NCI-H2107 treated with DMSO at 0.1 percent for 48 hours (cell line): ENCODE data around the gene GXYLT1.
"Not testable (repeated sequence)": the region's sequence is repeated elsewhere in the genome, so short reads cannot be mapped to it uniquely, and the experiment has no call there.

ENCODE experiments used
- DNase-seq: peaks from one replicate; lab custom pipeline; 2025; ENCODE audit not compliant: unreplicated experiment; lab: John Stamatoyannopoulos, UW

Gene GXYLT1

GRCh38 chr12:42099433-42099832, 45.2 kb downstream of the GXYLT1 start:
- no peak for DNase-seq

- no peak for DNase-seq
These were observed 46.7 kb downstream of the GXYLT1 start for GRCh38 chr12:42097971-42098370.

DNA sequence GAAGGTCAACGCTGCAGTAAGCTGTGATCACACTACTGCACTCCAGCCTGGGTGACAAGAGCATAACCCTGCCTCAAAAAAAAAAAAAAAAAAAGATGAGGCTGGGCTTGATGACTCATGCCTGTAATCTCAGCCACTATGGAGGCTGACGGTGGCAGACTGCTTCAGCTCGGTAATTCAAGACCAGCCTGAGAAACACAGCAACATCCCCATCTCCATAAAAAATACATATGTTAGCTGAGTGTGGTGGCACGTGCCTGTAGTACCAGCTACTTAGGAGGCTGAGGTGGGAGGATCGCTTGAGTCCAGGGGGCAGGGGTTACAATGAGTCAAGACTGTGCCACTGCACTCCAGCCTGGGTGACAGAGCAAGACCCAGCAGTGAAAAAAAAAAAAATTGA, 50.4 kb downstream of the GXYLT1 start:
- DNase-seq, result no peak

DNA sequence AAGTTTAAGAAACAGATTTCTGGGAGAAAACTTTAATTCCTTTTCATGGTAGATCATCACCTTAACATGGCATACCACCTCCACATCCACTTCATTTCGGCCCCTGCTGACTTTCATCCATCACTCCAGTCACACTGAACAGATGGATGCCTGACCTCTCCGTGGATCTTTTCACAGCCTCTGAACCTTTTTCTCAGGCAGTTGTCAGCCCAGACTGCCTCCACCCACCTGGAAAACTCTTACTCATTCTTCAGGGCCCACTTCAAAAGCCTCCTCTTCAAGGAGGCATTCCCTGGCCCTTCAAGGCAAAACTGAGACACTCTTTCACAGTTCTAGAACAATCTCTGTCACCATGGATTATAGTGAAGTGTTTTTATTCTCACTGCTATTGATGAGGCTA, 52.9 kb downstream of the GXYLT1 start:
- no peak for DNase-seq

DNA sequence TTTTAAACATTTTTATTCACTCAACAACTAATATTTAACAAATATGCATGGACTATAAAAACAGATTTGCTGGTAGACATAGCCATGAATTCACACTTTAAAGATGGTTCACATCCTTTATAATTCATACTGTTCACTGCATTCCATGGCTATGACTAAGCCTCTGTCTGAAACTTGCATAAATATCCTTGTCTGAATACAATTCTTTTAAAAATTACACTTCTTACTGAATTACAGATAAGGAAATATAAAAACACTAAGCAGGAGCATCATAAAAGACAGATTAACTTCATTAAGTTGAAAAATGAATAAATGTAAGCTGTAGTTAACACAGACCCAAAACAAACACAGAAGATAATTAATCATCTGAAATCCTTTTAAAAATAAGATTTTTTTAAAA, 53.8 kb downstream of the GXYLT1 start:
- DNase-seq, result no peak

- no peak for DNase-seq
These were observed 58.6 kb downstream of the GXYLT1 start for GRCh38 chr12:42086031-42086430.

DNA sequence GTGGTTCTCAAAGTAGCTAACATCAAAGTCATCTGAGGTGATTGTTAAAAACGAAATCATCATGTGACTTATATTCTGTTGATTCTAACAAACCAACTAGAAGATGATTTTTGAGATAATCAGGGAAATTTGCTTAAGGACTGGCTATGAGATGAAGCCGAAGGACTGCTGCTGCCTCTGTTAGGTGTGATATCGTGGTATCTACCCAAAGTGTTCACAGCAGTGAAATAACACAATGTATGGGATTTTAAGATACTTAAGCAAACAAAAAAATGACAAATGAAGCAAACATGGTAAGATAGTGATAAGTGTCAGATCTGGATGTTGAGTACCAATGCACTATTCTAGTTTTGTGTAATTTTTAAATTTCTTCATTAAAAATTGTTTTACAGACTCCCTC, 59.1 kb downstream of the GXYLT1 start:
- no peak for DNase-seq

GRCh38 chr12:42084522-42084921, 60.2 kb downstream of the GXYLT1 start:
- no peak for DNase-seq

GRCh38 chr12:42076976-42077375, 67.7 kb downstream of the GXYLT1 start:
- DNase-seq, result no peak

GRCh38 chr12:42070036-42070435, 74.6 kb downstream of the GXYLT1 start:
- DNase-seq, result no peak

GRCh38 chr12:42059127-42059526, 85.5 kb downstream of the GXYLT1 start:
- DNase-seq, result no peak

- no peak for DNase-seq
These were observed 88.5 kb downstream of the GXYLT1 start for GRCh38 chr12:42056130-42056529.

- no peak for DNase-seq
These were observed 91.2 kb downstream of the GXYLT1 start for GRCh38 chr12:42053456-42053855.

DNA sequence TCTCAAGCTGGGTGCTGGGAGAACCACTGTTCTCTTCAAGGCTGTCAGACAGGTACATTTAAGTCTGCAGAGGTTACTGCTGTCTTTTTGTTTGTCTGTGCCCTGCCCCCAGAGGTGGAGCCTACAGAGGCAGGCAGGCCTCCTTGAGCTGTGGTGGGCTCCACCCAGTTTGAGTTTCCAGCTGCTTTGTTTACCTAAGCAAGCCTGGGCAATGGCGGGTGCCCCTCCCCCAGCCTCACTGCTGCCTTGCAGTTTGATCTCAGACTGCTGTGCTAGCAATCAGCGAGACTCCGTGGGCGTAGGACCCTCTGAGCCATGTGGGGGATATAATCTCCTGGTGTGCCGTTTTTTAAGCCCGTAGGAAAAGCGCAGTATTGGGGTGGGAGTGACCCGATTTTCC, 95.7 kb downstream of the GXYLT1 start:
- DNase-seq, result not testable (repeated sequence)

DNA sequence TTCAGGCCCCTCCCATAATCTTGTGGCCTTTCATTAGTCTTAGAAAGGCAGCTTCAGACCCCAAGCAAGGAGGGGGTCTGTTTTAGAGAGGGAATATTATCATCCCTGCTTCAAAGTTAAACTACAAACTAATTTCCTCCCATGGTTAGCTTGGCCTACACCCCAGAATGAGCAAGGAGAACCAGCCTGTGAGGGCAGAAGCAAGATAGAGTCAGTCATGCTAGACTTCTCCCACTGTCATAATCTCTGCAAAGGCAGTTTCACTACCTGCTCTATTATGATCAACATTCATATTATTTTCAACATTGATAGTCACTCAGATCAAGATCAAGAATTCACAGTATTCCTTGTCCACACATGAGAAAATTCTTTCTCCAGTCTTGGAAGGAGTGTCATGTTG, 105.1 kb downstream of the GXYLT1 start:
- no peak for DNase-seq

- no peak for DNase-seq
These were observed 105.5 kb downstream of the GXYLT1 start for GRCh38 chr12:42039176-42039575.

GRCh38 chr12:42031847-42032564, 112.7 kb downstream of the GXYLT1 start:
- no peak for DNase-seq
